ENCODE results near the gene PCNX3.
"Not testable (repeated sequence)": the region's sequence is repeated elsewhere in the genome, so short reads cannot be mapped to it uniquely, and the experiment has no call there.

Gene PCNX3

DNA sequence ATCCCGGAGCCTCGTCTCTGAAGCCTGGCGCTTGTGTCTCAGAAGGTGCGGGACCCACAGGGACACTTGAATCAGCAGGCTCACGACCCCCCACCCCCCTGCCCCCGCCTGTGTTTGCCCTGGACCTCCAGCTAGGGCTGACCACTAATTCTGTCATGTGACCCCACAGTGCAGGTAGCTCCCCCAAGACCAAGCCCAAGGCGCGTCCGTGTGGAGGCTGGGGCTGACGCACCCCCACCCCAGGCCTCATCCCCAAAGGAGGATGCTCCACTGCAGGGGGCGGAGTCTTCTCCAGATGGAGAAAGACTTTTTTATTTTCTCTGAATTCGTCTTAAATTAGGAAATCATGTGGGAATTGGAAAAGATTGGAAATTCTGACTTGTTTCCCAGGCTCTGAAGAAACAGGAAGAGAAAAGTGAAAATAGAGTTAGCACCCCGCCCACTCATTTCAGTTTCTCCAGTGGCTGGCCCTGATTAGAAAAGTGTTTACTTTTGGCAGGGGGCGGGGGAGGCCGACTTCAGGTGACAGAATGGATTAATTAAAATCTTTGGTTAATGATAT, 48.1 kb downstream of the PCNX3 start:
- FAIRE-seq (peak; percentile 90), DNase-seq (ENCODE audit: insufficient read length) (no peak)
- TF ChIP-seq TAF1 (IDR thresholded peaks at IDR 0.05; ENCODE audit: borderline replicate concordance, low read depth, low read length) (no peak), POLR2A (IDR thresholded peaks at IDR 0.05; ENCODE audit: low read depth, low read length) (0 out of 2 replicates have a peak, but pooled peaks have one; percentile 4)

DNA sequence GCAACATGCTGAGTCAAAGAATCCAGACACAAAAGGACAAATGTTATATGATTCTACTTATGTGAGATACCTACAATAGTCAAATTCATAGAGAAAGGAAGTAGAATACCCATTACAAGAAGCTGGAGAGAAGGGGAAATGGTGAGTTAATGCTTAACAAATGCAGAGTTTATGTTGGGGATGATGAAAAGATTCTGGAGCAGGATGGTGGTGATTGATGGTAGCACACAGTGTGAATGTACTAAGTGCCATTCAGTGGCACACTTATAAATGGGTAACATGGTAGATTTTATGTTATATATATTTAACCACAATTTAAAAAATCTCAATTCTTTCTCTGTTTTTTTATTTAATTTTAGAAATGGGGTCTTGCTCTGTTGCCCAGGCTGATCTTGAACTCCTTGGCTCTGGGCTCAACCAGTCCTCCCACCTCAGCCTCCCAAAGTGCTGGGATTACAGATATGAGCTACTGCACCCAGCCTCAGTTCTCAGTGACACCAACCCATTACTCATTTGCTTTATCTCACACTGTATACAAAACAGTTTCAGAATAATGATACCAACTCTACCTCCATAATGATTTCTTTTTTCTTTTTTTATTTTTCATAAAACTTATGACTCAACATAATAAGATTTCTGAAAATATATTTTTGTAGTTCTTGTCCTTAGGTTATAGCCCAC, 56.7 kb downstream of the PCNX3 start:
- FAIRE-seq, result no peak
- no peak for DNase-seq (ENCODE audit: insufficient read length)
- TF ChIP-seq TAF1 (IDR thresholded peaks at IDR 0.05; ENCODE audit: borderline replicate concordance, low read depth, low read length) (no peak), POLR2AphosphoS5 (IDR thresholded peaks at IDR 0.05; ENCODE audit: low read depth, low read length) (no peak), POLR2A (IDR thresholded peaks at IDR 0.05; ENCODE audit: low read depth, low read length) (no peak)

DNA sequence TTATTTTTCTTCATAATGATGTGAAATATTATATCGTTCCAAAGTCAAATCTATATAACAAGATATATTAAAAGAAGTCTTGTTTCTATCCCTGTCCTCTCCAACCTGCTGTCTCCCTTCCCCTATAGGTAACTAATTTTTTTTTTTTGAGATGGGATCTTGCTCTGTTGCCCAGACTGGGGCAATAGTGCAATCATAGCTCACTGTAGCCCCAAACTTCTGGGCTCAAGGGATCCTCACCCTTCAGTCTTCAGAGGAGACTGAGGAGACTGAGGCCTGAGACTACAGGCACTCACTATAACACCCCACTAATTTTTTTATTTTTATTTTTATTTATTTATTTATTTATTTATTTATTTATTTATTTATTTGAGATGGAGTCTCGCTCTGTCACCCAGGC, 57.4 kb downstream of the PCNX3 start:
- DNase-seq (ENCODE audit: insufficient read length) (no peak), FAIRE-seq (no peak)
- TF ChIP-seq POLR2A (IDR thresholded peaks at IDR 0.05; ENCODE audit: low read depth, low read length) (no peak), POLR2AphosphoS5 (IDR thresholded peaks at IDR 0.05; ENCODE audit: low read depth, low read length) (no peak), TAF1 (IDR thresholded peaks at IDR 0.05; ENCODE audit: borderline replicate concordance, low read depth, low read length) (no peak)

DNA sequence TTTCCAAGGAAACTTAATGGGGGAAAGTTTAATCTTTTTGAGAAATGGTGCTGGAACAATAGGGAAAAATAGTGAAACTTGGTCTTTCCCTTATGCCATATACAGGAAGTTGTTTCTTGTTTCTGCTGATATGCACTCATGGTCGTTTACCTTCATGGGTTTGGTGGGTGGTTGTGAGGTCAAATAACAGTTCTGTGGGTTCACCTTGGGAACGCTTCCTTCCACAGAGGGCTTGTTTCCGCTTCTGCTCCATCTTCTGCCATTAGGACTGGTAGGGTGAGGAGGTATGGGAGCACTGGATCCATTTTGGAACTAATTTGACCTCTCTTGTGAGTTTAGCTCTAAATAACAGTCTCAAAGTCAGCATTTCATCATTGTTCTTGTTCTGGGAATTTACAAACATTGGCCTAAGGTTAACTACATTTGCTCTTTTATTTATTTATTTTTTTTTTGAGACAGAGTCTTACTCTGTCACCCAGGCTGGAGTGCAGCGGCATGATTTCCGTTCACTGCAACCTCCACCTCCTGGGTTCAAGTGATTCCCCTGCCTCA, 64.7 kb downstream of the PCNX3 start:
- TF ChIP-seq POLR2A (IDR thresholded peaks at IDR 0.05; ENCODE audit: low read depth, low read length), result no peak
- TF ChIP-seq POLR2AphosphoS5 (IDR thresholded peaks at IDR 0.05; ENCODE audit: low read depth, low read length), result no peak
- no peak for TF ChIP-seq TAF1 (IDR thresholded peaks at IDR 0.05; ENCODE audit: borderline replicate concordance, low read depth, low read length)
- DNase-seq (ENCODE audit: insufficient read length) (no peak), FAIRE-seq (no peak)

DNA sequence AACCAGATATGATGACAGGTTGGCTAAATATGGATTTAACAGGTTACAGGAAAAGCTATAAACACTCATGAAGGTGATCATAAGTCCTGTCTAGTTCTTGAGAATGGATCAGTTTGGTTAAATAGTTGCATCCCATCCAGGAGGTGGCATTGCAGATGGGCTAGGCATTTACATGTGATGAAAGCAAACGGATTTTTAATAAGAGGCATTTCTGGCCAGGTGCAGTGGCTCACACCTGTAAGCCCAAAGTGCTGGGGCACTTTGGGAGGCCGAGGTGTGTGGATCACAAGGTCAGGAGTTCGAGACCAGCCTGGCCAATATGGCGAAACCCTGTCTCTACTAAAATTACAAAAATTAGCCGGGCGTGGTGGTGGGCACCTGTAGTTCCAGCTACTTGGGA, 67.9 kb downstream of the PCNX3 start:
- FAIRE-seq, result not testable (repeated sequence)

DNA sequence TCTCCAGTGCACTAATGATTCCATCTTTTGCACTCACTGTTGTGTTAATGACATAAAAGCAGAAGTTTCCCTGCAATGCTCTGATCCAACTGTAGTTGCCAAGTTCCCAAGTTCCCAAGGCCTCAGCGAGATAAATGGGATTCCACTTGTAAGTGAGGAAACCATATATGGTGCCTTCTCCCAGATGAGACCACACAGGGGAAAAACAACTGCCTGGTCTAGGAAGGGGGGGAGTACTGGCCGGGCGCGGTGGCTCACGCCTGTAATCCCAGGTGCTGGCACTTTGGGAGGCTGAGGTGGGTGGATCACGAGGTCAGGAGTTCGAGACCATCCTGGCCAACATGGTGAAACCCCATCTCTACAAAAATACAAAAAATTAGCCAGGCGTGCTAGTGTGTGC, 70.4 kb downstream of the PCNX3 start:
- DNase-seq (ENCODE audit: insufficient read length) (no peak), FAIRE-seq (no peak)
- no peak for TF ChIP-seq POLR2AphosphoS5 (IDR thresholded peaks at IDR 0.05; ENCODE audit: low read depth, low read length)
- TF ChIP-seq TAF1 (IDR thresholded peaks at IDR 0.05; ENCODE audit: borderline replicate concordance, low read depth, low read length), result no peak
- no peak for TF ChIP-seq POLR2A (IDR thresholded peaks at IDR 0.05; ENCODE audit: low read depth, low read length)

More for the DNA sequence above, 67.9 kb downstream of the PCNX3 start:
- DNase-seq (ENCODE audit: insufficient read length), result not testable (repeated sequence)
